ENCODE measurements around the gene TNNT3.

GRCh38 chr11:1943576-1943975 is 24.1 kb downstream of the TNNT3 start:
- TF ChIP-seq CTCF (conservative IDR thresholded peaks at IDR 0.05): no peak
- no peak for TF ChIP-seq EZH2 (IDR thresholded peaks at IDR 0.05; ENCODE audit: low read depth)
